GM18498 (cell line): ENCODE measurements around the gene PDZD7.

Experiments
- ATAC-seq: cut with Tn5 transposase; IDR thresholded peaks from one replicate; pipeline ENCODE4 v1.9.1; 2021; ENCODE audit warnings: mild to moderate bottlenecking, moderate library complexity; ENCODE audit not compliant: unreplicated experiment

Gene PDZD7

DNA sequence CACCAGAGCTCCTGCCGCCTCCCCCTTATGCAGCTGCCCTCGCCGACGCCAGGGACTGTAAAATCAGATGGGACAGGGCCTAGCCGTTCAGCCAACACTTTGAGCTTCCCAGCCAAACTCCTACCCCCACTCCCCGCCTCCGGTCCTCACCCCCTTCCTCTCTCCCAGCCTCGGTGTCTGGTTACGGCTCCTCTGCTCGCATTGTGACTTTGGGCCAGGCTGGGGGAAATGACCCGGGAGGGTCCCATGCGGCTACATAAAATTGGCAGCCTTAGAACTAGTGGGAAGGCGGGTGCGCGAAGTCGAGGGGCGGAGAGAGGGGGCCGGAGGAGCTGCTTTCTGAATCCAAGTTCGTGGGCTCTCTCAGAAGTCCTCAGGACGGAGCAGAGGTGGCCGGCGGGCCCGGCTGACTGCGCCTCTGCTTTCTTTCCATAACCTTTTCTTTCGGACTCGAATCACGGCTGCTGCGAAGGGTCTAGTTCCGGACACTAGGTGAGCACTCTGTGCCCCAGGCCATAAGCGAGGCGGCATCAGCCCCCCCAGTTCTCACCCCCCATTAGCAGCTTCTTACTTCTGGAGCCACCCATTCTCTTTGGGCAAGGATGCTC lies 30.8 kb upstream of the PDZD7 start, which contains the start of gene KAZALD1:
TSS of gene KAZALD1 (plus strand) at position 366 of the 608 bp plus-strand sequence. CDS start 604 bp downstream, outside the sequence.
- ATAC-seq = no peak

DNA sequence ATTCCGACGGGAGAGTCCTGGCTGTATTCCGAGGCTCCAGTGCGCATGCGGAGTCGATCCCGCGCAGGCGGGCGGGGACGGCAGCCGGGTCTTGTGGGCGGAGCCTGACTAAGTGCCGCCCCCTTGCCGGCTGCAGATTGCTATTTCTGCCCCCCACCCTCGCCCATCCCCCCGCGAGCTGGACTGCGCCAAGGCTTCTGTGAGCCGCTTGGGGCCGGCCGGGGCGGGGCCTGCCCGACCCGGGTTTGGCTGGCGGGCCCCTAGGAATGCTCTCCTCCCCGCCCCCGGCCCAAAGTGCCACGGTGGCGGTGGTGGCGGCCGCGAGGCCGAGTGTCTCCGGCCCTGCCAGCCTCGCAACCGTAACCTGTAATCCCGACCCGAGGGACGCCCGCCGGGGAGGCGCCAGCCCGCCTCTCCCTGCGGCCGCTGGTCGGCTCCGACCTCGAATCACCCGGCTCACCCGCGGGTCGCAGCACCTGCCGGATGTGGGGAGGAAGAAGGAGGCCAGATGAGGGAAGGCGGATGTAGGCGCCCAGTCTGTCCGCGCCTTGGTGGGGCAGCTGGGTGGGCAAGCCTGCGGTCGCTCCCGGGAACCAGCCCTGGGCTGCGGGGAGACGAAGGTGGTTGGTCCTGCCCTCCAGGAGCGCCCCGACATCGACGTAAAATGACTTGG lies 30.2 kb upstream of the PDZD7 start:
- peak; percentile 66 for ATAC-seq

DNA sequence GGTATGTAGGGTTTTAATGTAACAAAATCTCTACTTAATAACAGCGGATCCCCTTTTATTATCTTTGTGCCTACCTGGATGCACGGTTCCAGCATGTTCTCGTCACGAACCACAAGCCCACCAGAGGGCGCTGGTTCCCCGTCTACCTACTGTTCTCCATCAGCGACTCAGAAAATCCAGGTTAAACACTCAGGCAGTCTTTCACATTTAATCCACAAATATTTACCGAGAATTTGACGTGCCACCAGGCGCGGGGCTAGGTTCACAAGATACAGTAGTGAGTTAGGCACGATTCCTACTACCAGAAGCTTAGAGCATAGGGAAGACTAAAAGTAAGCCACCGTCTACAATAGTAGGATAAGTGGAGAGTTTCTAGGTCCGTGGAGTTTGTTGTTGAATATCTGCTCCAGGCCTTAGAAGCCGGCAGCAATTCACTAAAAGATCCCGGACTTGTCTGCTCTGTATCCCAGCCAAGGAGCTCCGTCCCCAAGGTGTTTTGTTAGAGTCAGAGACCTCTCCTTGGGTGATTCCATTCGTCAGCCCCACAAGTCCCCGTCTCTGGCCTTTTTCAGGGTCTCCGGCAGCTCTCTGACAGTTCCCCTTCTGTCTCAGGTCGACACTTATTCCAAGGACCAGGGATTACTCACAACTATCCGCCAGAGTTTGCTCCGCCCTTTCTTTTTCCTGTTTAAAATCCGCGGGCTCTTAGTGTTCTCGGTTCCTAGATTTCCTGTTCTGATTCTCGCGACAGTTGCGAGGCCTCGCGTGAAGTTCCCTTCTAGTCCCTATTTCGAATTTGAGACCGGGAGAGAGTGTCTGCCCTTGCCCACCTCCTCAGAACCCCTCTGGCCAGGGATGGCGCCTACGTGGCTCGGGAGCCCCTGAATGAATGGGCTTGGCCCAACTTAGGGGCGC lies 29.4 kb upstream of the PDZD7 start:
- ATAC-seq = peak; percentile 44

DNA sequence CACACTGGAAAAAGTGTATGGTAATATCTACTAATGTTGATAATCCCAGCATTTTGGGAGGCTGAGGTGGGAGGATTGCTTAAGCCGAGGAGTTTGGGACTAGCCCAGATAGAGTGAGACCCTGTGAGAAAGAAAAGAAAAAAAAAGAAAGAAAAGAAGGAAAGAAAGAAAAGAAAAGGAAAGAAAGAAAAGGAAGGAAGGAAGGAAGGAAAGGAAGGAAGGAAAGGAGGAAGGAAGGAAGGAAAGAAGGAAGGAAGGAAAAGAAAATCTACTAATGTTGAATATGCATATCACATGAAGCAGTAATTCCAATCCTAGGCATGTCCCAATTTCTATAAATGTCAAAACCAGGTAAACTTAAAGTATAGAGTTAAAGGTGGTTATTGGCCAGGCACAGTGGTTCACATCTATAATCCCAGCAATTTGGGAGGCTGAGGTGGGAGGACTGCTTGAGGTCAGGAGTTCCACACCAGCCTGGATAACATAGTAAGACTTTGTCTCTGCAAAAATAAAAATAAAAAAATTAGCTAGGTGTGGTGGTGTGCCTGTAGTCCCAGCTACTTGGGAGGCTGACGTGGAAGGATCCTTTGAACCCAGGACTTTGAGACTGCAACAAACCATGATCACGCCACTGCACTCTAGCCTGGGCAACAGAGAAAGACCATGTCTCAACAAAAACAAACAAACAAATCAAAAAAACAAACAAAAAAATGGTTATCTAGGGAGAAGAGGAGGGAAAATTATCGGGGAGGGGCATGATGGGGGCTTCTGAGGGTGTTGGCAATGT lies 25.6 kb upstream of the PDZD7 start:
- no peak for ATAC-seq

DNA sequence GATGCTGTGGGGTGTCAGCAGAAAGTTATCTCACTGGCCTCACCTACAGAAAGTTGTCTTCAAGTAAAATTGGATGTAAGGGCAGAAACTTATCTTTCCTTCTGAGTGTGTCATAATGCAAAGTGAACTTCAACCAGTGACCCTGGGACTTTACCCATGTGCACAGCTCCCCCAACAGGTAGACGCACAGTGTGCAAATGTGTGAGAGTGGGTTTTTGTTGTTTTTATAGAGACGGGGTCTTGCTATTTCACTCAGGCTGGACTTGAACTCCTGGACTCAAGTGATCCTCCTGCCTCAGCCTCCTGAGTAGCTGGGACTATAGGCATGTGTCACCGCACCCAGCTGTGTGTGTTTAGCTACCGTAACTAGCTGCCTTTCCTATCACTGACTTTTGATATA lies 24.5 kb upstream of the PDZD7 start:
- ATAC-seq = no peak

DNA sequence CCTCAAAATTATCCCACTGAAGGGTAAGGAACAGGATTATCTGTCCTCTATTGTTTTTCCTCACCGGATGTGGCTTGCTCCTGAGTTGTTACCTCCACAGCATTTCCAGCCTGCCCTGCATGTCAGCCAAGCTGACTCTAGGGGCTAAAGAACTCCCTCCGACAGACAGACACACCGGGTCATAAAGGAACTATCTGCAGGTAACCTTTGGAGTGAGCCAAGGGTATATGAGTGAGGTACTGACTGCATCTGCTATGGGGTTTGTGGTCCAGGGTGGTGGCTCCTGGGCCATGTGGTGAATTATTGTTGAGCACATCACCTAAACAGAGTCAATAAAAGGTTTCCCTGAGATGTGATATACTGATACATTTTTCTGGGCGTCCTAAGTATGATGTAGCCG lies 23.9 kb upstream of the PDZD7 start:
- ATAC-seq = no peak

DNA sequence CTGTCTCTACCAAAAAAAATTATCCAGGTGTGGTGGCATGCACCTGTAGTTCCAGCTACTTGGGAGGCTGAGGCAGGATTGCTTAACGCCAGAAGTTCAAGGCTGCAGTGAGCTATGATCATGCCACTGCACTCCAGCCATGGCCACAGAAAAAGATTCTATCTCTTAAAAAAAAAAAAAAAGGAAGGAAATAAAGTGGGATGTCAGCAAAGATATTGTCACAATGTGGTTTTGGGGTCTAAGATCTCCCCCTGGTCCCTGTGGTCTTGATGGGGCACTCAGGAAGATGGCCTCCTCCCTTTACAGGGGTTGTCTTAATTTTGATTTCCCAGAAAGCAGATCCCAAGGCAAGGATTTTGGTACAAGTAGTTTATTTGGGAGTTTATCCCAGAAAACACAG lies 23.4 kb upstream of the PDZD7 start:
- ATAC-seq = no peak

DNA sequence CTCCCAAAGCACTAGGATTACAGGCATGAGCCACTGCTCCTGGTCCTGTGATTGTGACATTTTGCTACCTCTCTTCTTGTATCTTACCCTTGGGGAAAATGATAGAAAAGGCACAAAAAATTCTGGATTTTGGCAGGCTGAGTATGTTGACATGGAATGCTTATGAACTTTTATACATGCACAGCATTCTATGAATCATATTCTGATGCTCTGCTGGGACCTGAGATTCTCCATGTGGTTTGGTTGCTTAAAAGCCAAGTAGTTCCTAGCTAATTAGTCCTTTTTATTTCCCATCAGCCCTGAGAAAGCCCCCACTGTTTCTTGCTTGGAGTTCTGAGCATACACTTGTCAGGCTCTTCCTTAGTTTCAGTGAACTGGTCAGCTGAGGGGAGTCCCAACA lies 22.6 kb upstream of the PDZD7 start:
- ATAC-seq = no peak

DNA sequence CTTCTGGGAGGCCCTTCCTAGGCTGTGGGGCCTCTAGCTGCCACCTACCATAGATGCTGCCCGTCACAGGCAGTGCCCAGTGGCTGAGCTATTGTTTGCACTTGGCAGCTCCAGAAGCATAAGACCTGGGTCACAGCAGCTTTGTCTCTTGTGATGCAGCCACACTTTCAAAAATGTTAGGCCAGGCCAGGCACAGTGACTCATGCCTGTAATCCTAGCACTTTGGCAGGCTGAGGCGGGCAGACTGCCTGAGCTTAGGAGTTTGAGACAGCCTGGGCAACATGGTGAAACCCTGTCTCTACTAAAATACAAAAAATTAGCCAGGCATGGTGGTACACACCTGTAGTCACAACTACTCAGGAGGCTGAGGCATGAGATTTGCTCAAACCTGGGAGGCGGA lies 21.4 kb upstream of the PDZD7 start:
- no peak for ATAC-seq

DNA sequence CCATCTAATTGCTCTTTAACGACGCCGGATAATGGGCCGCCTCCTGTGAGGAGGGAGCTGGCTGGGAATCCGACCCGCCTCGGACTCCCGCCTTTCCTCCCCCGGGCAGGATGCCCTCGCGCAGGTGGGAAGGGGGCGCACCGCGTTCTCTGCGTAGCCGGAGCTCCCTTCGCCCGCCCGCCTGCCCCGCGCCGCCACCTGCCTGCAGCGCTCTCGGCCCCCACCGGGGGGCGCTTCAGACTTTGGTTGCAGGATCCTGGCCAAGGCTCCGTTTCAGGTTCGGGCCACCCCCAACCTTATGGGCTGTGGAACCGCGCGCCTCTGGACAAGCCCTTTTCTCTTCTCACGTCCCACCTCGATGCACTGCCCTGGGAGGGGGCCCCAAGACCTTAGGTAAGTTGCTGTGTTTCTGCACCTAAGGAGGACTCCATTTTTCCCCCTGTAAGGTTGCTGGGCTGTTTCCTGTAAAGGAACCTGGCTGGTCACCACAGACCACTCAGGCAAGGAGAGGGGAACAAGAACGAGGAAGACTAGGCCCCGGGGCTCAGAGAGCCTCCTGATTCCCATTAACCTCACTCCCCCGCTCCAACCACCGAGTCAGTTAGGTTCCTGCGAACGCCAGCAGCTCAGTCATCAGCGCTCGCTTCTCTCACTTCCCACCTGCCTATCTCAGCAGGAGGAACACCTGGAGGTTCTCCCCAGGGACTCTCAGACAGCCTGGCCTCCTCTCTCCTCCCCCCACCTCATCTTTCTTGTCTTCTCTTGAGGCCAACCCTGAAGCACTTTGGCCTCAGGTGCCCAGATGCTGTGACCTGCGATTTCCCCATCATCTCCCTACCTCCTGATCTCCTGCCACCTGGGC lies 19.5 kb upstream of the PDZD7 start:
- ATAC-seq = peak; percentile 65

DNA sequence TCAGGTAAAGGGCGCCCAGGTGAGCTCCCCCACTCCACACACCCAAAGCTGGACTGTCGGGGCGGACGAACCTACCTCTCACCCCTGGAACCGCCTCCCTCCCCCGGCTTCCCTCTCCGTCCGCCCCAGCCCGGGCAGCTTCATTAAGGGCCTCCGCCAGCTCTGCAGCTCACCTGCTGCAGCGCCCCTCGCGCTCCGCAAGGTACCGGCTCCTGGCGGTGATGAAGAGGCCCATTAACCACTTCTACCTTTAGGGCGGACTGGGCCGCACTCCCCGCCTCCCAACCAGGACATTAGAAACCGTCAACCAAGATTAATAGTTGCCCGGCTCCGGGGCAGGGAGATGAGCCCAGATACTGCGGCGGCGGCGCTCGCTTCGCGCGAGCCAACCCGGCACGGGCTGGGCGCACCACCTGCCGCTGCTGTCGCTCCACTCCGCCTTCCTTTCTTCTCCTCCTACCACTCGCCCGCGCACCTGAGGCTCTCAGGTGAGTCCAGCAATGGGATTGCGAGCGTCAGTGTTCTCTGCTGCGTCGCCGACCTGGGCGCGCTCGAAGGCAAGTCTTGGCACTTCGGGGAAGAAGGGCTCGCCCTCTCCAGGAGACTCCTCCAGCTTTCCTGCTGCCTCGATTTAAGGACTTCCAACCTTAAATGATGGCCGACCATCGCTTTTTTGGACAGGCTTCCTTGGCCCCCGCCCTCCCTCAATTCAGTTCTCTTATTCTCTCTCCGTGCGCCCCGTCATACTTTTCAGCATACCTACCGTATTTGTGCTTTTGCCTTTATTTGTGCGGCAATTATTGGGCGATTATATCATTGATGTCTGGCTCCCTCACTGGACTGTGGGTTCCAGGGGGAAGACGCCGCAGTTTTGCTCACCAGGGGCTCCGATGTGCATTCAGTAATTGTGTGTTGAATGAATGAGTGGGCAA lies 17.3 kb upstream of the PDZD7 start:
- ATAC-seq = no peak

DNA sequence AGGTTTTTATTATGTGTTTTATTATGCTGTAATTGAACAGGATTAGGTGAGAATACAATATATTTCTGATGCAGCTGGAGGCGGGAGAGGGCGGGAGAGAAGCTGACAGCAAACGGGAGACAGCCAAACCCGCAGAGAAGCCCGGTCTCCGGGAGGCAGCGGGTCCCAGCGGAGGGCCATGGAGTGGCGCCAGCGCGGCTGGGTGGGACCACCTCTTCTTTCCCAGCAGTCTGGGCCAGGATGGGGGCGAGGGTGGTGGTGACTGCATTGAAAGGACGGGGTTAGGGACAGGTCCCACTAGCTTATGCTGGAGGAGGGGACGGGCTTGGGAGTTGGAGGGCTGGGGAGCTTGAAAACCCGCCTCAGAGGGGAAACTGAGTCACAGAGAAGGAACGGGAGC lies 16.3 kb upstream of the PDZD7 start:
- no peak for ATAC-seq

DNA sequence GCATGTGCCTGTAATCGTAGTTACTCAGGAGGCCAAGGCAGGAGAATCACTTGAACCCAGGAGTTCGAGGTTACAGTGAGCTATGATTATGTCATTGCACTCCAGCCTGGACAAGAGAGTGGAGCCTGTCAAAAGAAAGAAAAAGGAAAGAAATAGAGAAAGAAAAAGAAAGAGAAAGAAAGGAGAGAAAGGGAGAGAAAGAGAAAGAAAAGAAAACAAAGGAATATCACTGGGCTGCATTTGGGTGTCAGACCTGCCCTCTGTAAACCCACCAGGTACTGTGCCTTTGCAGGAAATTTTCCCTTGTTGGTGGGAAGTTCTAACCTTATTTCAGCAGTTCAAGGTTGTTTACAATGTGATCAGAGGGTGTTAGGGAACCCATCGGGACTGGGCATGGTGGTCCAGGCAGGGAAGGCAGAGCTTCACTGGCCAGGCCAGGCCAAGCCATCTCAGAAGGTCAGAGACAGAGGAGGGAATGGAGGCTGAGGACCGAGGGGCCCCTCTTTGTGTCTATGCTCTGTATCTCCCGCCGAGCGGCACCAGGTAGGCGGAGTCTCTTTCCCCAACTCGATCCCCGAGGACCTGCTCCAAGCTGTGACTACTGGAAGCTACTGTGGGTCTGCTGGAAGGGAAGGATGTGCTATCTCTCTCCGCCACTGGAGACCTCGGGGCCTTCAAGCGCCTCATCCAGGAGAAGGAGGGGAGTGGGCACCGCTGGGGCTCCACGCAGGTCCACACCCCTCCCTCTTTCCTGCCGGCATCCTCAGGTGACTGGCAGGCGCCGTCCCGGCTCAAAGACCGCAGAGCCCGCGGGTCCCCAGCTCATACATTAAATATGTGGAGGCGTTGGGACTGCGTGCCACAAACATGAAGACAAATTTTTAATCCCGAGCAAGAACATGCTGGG lies 15.7 kb upstream of the PDZD7 start:
- no peak for ATAC-seq

DNA sequence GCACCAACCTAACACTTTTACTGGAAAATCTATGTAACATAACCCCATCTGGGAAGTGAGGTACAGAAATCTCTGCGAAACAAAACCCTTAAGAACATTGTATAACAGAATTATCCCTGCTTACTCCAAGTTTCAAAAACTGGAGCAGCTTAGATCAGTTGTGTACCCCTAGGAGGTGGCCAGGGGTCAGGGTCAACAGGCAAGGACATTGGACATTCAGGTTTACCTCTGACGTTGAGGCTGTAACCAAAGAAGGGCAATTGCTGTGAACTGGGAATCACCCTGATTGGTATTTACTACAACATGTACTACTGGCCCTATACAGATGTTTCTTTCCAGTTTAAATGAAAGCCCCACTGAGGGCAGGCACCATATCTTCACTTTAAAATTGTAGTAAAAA lies 13.2 kb upstream of the PDZD7 start:
- ATAC-seq = no peak

DNA sequence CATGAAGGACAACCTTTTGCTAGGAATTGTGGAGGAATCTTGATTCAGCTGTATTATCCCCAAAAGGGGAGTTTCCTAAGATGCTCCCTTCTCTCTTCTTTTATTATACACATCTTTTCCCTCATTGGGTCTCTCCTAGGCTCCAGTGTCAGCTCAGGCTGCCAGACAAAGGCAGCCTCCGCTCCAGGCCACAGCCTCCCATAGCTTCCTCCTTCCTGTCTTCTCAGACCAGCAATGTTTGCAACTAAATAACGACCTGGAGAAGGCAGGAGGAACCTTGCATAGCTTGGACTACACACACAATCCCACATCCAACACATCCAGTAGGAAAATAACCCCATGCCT lies 12.4 kb upstream of the PDZD7 start:
- ATAC-seq = no peak

DNA sequence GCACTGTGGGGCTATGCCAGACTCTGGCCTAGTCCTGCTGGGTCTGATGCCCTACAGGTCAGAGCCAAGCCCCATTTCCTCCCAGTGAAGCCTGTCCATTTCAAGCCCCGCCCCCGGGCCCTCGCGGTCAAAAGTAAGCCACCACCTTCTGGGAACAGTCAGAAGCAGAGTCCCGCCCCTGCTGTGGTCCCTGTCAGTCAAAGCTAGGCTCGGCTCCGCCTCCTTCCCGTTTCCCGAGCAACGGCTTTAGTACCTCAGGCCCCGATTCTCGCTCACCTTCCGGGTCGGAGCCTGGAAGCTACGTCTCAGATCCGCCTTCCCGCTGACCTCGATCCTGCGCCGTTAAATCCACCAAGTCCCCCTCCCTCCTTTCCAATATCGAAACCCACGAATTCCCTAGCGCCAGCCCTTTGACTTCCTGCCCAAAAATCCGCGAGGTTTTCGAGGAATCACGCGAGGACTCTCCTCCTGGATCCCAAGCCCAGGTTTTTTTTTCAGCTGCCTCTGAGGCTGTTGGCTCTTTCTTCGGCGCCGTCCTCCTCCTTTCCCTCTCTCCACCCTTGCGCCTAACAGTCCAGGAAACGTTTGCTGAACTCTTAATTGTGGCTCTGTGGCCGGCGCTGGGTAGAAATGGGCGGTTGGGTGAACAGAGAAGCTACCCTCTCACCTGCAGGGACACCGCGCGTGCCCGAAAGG lies 11.9 kb upstream of the PDZD7 start:
- ATAC-seq = peak; percentile 96

DNA sequence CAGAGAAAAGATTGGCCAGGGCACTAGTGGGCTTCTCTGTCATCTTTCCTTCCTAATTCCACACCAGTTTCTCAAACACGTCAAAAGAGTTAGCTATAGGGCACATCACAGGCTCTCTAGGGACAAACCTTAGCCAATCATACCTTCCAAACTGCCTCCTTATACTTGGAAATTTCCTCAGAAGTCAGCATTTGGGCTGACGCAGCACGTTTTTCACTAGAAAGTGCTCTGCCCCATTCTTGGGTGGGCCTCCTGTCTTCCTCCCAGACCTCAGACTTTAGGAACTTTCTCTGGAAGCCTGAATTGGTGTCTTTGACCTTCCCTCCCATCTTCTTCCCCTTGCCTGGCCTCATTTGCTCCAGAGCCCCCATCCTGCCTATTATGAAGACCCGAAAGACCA lies 11.2 kb upstream of the PDZD7 start:
- ATAC-seq = no peak
